SHP77 (cell line): ENCODE results near the gene WDR20.

Experiments
- DNase-seq, 2 experiments: peaks; one replicate each; lab custom pipeline; 2025; lab: John Stamatoyannopoulos, UW

The WDR20 gene

DNA sequence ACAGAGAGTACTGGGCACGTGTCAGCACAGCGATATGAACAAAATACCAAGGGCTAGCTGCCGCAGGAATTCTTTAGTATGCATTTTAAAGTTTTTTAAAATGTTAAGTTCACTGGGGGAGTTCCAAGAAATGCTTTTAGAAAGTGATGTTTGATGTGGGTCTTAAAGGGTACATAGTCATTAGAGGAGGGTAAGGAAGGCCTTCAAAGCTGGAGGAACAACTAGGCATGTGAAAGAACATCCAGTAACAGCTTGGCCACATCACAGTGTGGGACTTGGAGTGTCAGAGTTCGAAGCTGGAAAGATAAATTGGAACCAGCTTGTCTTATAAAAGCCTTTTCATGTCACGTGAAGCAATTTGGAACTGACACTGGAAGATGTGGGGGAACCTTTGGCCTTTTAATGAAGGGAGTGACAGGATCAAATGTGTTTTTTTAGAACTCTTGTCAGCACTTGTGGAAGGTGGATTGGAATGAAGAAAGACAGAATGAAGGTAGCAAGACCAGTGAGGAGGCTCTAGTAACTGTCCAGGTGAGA is 57.7 kb downstream of the WDR20 start:
- no peak for DNase-seq

GRCh38 chr14:102200690-102201352 is 61.1 kb downstream of the WDR20 start:
- DNase-seq, result no peak

- no peak for DNase-seq
Measured at GRCh38 chr14:102201353-102201738, 61.6 kb downstream of the WDR20 start.

GRCh38 chr14:102201776-102202175 is 62.1 kb downstream of the WDR20 start:
- no peak for DNase-seq

GRCh38 chr14:102202944-102203343 is 63.2 kb downstream of the WDR20 start:
- no peak for DNase-seq

- DNase-seq, result no peak
Measured at GRCh38 chr14:102203382-102203781, 63.7 kb downstream of the WDR20 start.

- no peak for DNase-seq
Measured at GRCh38 chr14:102205560-102205959, 65.9 kb downstream of the WDR20 start.

DNA sequence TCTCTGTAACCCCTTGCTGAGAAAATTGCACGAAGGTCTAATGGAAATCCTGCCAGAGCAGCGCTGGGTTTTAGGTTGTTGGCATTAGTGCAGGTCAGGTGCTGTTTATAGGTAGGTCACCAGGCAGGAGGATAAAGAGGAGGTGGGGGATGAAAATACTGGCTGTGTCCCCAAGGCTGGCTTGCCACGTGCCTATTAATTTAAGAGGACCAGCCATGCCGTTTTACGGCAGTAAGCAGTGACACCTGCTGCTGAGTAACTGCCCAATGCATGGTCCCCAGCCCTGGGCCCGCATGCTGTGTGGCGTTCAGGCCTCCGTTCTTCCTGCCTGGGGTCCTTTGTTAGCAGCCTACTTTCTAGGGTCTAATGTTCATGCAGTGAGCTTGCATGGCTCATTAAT is 67.2 kb downstream of the WDR20 start:
- no peak for DNase-seq

- no peak for DNase-seq
Measured at GRCh38 chr14:102207831-102208365, 68.2 kb downstream of the WDR20 start.

DNA sequence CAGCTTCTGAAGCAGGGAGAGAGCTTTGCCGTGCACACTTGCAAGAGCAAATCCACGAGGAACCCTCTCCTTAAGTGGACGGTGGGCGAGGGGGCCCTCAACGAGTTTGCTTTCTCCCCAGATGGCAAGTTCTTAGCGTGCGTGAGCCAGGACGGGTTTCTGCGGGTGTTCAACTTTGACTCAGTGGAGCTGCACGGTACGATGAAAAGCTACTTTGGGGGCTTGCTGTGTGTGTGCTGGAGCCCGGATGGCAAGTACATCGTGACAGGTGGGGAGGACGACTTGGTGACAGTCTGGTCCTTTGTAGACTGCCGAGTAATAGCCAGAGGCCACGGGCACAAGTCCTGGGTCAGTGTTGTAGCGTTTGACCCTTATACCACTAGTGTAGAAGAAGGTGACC is 69.0 kb downstream of the WDR20 start:
- no peak for DNase-seq

GRCh38 chr14:102209224-102209966 is 69.7 kb downstream of the WDR20 start:
- no peak for DNase-seq

GRCh38 chr14:102210421-102211042 is 70.8 kb downstream of the WDR20 start:
- DNase-seq, result no peak

GRCh38 chr14:102211240-102211639 is 71.5 kb downstream of the WDR20 start:
- DNase-seq, result no peak

DNA sequence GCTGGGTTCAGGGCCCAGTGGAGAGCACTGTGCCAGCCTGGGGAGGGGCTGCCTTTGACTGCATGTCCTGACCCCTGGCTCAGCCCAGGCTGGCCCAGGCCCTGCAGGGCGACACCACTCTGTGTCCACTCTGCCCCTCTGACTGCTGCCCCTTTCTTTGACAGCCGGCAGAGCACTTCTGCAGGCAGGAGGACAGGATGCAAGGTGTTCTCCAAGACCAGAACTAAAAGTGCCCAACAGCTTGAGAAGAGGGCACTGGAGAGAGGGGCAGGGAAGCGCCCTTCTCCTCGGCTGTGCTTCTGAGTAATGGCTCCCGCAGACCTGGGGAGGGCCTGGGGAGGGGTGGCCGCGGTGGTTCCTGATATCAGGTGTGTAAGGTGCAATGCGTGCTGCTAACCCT is 72.7 kb downstream of the WDR20 start:
- no peak for DNase-seq

- no peak for DNase-seq
Measured at GRCh38 chr14:102212845-102213244, 73.1 kb downstream of the WDR20 start.

DNA sequence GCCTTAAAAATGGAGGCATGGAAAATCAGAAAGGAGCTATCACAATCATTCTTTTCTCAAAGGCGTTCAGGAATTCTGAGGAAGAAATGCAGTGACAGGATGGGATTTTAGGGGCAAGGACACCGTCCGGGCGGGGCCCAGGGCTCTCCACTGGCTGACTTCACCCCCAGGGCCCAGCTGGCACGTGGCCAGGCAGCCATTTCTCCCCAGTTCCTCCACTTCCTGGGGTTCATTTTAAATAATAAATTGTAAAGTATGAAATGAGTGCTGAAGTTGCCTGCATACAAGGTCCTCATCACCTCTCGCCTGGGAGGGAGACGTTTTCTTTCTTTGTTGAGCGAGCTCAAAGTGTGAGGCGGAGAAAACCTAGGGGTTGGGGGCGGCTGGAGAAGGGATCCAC is 73.8 kb downstream of the WDR20 start:
- DNase-seq, result no peak

DNA sequence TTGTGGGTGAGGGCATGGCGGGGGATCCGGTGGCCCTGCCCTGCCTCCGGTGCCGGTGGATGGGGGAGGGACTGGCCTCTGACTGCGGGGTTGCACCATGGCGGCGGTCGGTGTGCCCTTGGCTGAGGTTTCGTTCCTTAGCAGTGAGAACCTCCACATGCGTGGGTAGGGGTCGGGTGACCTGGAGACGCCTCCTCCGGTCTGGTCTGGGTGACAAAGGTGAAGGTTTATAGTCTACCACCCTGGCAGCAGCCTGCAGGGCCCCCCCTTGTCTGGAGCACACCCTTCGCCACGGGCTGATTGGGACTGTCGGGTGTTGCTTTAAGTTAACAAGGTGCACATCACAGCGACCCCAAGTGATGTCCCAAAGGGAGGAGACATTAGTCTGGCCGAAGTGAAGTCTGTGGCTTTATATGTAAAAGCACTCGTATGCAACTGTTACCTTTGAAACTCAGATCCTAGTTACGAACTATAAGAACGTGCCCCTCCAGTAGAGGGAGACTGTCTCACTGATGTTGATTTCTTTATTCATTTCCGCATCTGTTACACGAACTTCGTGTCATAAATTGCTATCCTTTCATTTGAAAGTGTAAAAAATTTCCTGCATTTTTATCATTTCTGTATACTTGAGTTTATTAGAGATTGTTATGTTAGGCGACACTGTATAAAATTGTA is 74.4 kb downstream of the WDR20 start:
- no peak for DNase-seq

- no peak for DNase-seq
Measured at GRCh38 chr14:102215071-102215470, 75.4 kb downstream of the WDR20 start.

DNA sequence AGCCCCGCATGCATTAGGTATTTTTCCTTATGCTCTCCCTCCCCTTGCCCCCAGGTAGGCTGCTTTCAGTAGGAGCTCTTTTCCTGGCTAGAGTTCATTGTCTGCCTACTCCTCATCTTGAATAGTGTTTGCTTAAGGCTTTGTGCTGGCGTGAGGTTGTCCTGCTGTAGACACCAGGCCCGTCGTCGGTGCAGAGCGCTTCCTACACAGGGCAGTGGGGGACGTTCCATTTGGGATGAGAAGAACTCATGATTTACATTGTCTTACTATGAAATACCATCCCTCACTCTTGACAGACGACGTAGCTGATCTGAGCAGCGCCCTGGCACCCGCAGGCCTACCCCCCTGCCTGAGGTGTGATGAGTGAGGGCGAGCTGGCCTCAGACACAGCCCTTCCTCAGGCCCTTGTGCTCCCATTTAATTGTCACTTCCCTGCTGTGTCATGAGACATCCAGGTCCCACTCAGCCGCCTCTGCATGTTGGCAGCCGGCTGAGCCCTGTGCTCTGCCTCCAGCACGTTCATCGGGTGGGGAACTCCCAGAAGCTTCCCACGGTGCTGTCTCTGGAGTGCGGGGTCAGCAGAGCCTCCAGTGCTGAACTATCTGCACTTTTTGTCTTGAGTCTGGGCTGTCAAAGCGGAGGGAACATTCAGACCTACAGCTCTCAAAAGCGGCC is 76.0 kb downstream of the WDR20 start:
- DNase-seq, result peak; percentile 15 to 48

DNA sequence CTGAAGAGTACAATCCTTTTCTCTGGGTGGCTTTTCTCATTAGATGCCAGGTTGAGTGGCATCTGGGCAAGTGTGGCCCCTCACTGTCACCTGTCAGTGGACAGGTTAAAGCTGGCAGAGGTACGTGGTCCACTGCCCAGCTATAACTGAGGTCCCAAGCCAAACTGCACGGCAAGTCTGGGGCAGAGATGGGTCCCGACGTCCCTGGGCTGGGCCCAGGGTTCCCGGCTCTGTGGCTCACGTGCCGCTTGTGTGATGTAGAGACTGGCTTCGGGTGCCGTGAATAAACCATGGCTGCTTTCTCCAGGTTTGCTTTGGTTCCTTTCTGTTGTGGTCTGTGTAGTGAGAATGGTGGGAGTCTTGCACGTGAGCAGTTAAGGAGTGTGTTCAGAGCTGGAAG is 77.7 kb downstream of the WDR20 start:
- no peak for DNase-seq

DNA sequence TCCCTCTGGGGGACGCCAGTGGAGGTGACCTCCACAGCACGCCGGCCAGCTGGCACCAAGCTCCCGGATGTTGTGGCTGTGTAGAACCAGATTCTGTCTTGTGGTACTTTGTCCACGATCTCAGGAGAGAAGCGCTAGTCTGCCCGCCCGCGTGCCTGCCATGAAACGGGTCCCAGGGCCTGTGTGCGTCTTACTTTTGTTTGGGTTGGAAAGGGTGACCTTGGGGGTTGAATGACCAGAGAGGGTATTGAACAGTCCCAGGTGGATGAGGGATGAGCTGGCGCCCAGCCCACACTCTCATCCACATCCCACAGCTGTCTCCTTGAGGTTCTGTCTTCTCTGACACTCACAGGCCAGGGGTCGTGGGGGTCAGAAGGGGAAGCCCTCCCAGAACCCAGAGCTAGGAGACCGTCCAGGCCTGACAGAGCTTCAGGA is 78.3 kb downstream of the WDR20 start:
- no peak for DNase-seq

DNA sequence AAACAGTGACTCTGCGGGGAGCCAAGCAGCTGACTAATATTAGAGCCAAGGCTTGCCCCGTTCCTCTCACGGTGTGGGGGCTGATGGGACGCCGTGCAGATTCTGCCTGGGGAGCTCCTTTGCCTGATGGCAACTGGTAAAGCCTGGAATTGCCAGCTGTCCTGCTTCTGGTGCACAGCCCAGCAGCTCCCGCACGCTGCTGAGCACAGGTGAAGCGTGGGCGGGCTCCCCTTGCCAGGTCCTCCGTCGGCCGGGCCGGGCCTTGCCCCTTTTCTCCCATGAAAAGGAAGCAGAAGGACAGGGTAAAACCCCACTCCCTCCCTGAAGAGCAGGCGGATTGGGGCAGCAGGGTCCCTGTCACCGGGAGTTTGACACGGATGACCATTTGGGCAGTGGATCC is 79.0 kb downstream of the WDR20 start:
- DNase-seq, result no peak
